ENCODE data around the gene GAB1. TPM values are rescaled to one million over a fixed set of nuclear protein-coding genes. Genes with fewer than 3 reads are reported as not detected.

GAB1 gene
- total and polyA plus RNA-seq, 2 of the 8 experiments (the other 6 are each of a cell fraction or from before 2014, with no cell fraction given): 6.8 to 21.3 TPM

DNA sequence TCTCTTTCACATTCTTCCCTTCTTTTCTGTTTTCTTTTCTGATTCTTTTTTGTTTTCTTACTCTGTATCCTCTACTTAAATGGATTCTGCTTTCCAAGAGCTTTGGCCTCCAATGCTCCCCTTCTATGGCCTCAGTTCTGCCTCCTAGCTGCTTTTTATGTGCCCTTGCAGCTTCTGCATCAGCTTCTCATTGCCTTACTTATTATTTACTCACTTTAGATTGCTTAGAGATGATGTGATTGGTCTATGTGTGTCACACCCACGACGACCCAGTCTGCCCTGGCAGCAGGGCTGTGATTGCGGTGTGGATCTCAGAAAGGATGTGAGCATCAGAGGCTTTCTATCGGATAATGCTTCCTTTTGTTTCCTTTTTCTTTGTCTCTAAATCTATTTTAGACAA lies 105.0 kb downstream of the GAB1 start (continued):
- TF ChIP-seq PHF8 (conservative IDR thresholded peaks at IDR 0.05; ENCODE audit: low read depth, low read length) (no peak), KDM1A (IDR thresholded peaks at IDR 0.05; ENCODE audit: borderline replicate concordance, low read length) (no peak), YY1 (IDR thresholded peaks at IDR 0.05; ENCODE audit: low read depth, low read length) (no peak), FOSL1 (IDR thresholded peaks at IDR 0.05; ENCODE audit: insufficient read depth, low read depth, low read length) (no peak), TBP (IDR thresholded peaks at IDR 0.05; ENCODE audit: low read depth, low read length) (no peak), JUN (IDR thresholded peaks at IDR 0.05; ENCODE audit: low read depth, low read length) (no peak)
